HL-60/S4 treated with phorbol 12-myristate 13-acetate at 8.2 ng/mL for 4 days and 3 days (cell line): ENCODE data around the gene PI4K2A.

Experiments
- in situ Hi-C: fragments of 300-500 bp; cut with MboI; formaldehyde crosslinking; loops from 2 replicates; pipeline ENCODE4 v1.15.0; 2022; ENCODE audit warnings: low sequenced_read_pairs

The PI4K2A gene

DNA sequence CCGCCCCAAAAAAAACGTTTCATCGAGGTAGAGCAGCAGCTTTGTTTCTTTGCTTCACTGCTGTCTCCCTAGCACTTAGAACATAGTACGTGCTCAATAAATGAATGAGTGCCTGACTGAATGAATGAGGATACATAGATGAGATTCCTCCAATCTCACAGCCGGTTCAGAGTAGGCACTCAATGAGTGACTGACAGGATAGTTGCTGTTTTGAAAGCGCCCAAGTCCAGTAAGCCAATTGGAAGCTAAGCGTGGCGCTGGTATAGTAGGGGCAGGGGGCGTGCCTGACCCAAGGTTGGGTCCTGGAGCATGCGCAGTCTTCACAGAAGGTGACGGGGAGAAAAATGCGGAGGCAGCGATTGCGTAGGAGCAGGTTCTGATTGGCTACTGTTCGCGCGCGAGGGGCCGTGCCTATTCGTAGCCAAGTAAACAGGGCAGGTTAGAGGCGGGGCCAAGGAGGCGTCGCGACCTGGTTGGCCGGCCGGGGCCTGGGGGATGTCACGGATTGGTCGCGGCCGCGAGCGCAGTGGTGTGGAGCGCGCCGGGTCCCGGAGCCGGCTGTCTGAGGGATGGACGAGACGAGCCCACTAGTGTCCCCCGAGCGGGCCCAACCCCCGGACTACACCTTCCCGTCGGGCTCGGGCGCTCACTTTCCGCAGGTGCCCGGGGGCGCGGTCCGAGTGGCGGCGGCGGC, at the start of gene PI4K2A:
Gene PI4K2A, plus strand, starts transcription at position 498 of the 694 bp plus-strand sequence. Its CDS starts 72 bp downstream, at position 570.
- in situ Hi-C loops, result no loop called here

DNA sequence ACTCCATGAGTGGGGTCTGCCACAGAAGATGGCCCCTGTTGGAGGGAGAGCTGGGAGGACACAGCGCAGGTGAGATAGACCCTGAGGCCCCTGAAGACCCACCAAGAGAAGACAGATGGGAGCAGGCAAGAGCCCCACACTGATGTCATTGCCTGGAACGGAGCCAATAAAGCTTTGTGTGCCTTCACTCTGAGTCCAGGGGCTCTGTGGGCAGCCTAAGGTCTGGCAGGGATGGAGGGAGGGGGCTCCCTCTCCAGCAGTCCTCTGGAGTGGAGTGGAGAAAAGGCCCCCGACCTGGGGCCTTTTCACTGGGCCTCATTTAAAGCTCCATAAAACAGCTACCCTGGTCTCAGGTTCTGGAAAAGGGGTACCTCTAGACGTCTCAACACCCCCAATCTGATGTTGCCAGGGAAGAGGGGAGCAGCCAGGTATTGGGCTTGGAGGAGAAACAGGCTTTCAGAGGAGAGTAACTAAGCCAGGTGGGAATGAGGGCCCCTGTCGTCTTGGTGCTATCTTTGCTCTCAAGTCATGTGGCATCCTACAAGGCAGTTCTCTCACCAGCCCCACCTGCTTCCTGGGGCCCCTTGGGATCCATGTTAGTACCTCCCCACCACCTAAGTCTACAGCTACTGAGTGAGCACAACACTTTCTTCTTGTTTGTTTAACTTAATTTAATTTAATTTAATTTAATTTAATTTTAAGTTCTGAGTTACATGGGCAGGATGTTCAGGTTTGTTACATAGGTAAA, 49.5 kb upstream of the PI4K2A start:
- in situ Hi-C loops, result no loop called here

DNA sequence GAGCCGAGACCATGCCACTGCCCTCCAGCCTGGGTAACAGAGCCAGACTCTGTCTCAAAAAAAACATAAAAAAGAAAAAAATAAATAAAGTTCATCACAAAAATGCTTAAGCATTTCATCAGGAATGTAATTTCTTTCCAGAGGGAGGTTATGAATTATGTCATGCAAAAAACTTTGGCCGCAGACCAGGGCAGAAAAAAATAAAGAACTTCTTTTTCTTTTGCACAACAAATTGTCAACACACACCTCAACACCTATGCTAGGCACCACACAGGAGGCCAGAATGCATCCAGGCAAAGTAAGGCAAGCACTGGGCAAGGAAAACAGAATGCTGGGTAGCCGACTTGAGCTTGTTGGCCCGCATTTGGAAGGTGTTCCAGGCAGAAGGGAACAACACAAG, 47.0 kb upstream of the PI4K2A start:
- in situ Hi-C loops, result no loop called here

DNA sequence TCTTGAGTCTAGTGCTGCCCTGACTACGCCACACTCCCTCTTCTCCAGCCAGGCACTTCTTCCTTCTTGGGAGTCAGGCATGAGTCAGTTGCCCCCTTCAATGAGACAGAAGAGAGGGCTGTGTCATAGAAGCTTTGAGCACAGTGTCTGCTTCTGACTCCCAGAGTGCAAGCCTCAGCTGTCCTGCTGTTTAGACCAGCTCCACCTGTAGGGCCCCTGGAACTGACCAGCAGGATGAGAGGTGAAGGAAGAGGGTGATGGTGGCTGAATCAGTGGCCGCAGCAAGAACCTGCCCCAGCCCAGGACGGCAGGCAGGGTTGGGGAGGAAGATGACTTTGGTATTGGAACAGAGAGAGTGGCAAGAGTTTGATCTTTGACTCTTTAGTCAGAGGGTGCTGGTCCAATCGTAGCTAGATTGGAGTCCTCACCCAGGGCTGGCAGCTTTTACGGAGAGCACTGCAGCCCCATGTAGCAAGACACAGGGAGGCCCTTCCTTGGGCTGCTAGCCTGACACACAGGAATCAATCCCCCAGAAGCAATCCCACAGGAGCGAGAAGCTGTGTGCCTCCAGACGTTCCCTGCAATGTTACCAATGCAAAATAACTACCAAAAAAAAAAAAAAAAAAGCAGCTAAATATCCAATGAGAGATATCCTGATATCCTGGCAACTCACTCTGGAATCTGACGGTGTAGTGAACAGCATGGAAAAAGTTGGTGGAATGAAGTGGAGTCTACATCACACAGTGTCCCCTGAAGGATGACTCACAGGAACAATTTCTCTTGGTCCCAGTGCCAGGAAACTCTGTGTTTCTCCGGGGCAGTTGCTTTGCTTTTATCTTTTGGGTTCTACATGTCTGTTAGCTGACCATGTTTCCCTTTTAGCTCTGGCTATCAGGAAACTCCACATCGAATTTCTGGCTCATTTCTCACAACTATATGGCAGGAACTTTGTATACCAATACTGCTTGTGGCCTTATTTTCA, 44.1 kb upstream of the PI4K2A start:
- in situ Hi-C loops, result no loop called here

DNA sequence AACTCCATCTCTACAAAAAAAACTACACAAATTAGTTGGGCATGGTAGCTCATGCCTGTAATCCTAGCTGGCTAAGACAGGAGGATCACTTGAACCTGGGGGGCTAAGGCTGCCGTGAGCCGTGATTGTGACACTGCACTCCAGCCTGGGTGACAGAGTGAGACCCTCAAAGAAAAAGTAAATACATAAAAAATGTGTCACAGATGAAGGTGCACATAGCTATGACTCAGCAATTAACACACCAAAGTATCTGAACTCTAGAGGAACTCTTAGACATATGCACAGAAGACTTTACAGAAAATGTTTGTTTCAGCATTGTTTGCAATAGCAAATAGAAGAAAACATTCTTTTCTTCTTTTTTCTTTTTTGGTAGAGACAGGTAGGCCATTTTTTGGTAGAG, 42.7 kb upstream of the PI4K2A start:
- in situ Hi-C loops, result no loop called here

DNA sequence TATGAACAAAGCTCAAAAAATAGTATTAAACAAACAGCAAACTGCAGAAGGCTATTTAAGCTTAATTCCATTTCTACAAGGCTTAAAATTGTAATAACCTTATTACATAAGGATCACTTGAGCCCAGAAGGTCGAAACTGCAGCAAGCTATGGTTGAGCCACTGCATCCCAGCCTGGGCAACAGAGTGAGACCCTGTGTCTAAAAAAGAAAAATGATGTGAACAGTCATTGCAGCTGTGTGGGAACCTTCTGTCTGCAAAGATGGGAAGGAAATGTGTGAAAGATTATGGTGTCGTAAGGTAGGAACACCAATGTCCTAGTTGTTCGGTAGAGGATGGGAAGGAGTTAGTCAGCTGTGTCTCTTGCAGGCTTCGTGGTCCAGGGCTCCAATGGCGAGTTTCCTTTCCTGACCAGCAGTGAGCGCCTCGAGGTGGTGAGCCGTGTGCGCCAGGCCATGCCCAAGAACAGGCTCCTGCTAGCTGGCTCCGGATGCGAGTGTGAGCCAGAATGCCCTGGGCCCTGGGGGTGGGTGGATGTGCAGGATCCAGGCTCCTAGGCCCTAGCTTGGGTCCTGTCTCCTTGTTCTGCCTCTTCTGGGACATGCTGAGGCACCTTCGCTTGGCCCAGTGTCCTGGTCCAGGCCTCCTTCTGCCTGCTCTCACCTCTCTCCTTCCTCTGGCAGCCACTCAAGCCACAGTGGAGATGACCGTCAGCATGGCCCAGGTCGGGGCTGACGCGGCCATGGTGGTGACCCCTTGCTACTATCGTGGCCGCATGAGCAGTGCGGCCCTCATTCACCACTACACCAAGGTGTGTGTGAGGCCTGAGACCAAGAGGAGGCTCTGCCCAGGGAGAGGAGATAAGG, 41.8 kb upstream of the PI4K2A start:
- in situ Hi-C loops, result no loop called here

DNA sequence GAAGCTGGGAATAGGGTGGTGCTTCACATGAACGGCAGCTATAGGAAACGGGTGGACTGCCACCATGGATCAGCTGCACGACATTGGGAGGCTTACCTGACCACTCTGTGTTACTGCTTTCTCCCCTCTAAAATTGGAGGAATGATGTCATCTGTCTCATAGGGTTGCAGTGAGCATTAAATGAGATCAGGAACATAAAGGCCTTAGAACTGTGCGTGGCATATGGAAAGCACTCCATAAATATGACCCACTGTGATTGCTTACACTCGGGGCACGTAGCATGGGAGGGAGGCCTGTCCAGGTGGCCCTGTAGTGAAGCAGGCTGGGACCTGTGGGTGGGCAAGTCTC, 41.2 kb upstream of the PI4K2A start:
- in situ Hi-C loops, result no loop called here

DNA sequence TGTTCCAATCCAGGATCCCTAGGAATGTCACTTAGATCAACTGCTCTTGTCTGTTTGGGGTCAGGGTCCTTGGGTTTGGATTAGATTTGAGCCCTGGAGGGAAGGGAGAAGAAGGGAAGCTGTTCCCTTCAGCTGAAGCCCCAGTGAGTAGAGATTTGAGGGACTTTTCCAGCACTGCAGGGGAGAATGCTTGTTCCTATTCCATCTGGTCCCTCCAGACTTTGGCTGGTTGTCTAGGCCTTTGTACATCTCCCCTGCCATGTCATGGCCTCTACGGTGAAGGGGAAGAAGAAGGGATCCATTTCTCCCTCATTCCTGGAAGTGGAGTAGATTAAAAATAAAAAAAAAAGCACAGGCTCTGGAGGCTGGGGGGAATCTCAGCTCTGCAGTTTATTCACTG, 39.9 kb upstream of the PI4K2A start:
- in situ Hi-C loops, result no loop called here

DNA sequence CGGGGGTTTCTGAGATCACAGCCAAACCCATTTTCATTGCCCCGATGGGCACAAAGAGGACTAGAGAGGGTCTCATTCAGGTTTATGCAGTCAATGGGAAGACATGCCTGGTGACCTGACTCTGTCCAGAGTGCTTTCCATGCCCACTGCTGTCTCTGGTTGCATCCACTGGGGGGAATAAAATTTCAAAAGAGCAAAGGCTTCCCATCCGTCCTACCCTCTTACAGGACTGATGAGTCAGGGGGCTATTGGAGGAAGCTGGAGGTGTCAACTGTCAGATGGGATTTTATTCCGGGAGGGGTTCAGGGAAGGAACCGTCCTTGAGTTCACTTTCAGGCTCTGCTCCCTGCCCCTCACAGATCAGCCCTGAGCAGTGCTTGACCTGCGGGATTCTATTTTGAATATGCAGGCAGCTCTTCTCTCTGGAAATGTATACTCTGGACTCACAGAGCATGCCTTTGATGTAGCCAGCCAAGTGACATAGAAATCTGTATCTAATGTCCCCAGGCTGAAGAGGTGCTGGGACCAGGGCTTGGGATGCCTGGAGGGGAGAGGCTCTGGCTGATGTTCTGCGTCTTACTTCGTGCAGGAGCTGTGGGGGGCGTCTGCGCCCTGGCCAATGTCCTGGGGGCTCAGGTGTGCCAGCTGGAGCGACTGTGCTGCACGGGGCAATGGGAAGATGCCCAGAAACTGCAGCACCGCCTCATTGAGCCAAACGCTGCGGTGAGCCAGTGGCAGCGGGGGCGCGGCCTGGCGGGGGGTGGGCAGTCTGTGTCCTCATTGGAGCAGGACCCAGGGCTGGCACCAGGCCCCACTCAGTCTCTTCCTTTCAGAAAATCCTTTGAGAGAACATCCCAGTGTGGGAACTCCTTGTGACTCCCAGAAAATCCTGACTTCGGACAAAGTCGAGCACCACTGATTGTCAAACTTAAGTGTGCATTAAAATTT, 38.9 kb upstream of the PI4K2A start:
- in situ Hi-C loops, result no loop called here

DNA sequence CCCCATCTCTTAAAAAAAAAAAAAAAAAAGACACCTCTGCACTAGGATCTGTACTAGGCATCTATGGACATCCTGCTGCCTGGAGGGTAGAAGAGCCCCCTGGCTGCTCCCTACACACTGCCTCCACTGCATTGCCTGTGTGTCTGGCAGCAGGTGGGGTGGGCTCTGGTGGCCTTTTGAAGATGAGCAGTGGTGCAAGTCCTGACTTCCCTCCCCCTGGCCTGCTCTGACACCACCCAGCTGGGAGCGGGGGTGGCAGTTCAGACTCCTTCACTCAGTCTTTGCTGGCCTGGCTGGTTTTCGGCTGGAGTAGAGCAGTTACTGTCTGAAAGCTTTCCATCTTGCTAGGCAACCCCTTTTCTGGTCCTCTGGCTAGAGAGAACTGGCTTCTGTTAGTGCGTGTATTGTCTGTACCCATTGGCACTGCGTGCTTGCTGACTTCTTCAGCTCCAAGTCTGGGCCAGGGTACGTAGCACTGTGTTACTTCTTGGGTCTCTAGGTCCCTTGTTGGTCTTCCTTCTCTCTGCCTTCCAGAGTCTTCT, 33.3 kb upstream of the PI4K2A start:
- in situ Hi-C loops, result no loop called here

DNA sequence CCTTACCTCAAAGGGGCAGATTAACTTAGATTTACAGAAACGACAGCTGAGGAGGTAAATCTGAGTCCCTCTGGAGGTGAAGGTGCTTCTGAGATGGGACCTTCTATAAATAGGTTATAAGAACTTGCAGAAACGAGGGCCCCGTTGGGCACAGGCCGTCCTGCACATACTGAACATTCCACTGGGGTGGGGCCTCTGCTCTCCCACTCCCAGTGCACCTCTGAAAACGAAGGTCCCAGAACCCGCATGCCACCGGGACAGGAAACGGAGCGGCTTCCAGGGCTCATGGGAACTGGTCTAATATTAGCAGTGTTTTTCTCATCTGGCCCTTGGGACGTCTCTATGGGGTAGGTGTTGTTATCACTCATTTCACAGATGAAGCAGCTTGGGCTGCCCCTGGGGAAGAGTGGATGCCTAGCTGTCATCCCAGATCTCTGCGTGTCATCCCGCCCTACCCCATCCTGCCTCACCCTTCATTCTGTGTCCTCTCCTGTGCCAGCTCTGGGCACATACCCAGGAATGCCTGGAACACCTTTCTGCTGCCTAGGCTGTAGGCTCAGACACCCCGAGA, 31.4 kb upstream of the PI4K2A start:
- in situ Hi-C loops, result no loop called here

DNA sequence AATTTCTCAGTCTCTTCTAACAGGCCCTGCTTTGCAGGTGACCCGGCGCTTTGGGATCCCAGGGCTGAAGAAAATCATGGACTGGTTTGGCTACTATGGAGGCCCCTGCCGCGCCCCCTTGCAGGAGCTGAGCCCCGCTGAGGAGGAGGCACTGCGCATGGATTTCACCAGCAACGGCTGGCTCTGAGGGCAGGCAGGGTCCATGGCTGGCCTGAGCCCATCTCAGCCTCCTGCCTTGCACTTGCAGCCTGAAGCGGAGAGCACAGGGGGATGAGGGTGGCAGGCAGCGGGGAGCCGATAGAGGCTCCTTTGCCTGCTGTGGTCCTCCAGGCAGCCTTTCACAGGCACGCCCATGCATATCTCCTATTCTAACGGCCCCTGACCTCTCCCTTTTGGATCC, 29.0 kb upstream of the PI4K2A start:
- in situ Hi-C loops, result no loop called here

DNA sequence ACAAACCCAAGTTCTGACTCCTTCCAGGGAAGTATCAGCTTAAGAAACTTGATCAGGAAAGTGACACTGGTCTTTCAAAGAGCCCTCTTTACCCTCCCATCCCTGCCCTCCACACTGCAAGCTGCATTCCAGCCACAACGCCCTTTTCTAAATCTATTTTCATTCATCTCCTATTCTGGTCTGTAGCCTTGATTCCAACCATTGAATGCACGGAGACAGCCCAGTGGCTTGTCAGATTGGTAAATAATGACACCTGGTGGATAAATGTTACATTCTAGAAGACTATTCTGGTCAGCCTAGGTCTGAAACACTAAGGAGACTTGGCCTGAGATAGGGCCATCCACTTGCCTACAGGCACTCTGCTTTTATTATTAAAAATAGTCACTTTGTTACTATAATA, 28.1 kb upstream of the PI4K2A start:
- in situ Hi-C loops, result no loop called here

DNA sequence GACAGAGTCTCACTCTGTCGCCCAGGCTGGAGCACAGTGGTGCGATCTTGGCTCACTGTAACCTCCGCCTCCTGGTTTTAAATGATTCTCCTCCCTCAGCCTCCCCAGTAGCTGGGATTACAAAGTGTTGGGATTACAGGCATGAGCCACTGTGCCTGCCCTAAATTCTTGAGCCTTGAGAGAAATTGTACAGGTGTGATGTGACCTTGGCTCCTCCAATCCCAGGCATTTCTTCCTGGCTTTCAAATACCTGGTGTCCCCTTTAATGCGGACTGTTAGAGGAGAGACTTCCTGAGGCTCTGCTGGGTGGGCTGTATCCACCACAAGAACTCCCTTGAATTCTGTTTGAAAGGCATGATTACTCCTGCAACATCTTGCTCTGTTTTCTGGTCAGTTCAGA, 22.2 kb upstream of the PI4K2A start:
- in situ Hi-C loops, result no loop called here

DNA sequence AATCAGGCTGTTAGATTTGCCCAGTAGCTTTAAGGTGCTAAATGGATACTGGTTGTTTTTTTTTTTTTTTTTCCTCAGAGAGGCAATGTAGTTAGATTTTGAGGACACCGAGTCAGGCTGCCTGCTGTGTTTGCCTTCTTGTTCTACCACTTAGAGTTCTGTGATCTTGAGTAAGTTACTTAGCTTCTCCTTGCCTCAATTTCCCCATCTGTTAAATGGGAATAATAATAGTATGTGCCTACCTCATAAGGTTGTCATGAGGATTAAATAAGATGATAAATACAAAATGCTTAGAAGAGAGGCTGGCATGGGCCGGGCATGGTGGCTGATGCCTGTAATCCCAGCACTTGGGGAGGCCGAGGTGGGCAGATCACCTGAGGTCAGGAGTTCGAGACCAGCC, 21.7 kb upstream of the PI4K2A start:
- in situ Hi-C loops, result no loop called here

DNA sequence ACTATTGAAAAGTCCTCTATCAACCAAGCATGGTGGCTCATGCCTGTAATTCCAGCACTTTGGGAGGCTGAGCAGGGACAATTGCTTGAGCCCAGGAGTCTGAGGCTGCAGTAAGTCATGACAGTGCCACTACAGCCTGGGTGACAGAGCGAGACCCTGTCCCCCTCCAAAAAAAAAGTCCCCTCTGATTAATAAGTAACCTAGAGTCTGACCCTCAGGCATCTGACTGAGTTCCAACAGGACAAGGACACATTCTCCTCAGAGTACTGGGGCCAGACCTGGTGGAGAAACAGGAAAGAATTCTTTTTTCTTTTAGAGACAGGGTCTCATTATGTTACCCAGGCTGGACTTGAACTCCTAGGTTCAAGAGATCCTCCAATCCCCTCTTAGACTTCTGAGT, 17.2 kb upstream of the PI4K2A start:
- in situ Hi-C loops, result no loop called here

DNA sequence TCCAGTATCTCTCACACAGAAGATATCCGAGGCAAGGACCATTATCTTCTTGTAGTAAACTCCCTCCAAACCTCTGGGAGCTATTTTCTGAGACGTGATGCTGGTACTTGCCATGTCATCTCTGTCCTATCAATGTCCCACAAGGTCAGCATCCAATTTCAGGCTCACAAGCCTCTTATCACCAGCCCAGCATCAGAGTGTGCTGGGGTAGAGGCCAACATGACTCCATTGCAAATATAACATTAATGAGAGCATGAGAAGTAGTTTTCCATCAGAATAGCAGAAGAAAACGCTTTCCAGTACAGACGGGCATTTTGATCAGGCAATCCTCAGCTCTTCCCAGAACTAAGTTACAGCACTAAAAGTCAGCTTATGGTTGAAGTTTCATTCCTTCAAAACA, 12.7 kb upstream of the PI4K2A start:
- in situ Hi-C loops, result no loop called here

DNA sequence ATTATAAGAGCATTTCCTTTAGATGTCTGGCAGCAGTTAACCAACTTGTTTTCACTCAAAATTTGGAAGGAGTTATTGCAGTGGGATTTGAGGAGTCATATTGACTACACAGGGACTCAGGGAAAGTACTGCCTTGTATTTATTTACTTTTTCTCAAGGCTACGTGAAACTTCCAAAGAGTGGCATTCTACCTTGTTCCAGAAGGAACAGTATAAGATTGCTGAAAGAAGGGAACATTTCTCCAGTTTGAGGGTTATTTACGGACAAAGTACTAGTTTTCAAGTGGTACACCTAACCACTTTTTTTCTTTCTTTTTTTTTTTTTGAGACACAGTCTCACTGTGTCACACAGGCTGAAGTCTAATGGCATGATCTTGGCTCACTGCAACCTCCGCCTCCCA, 12.2 kb upstream of the PI4K2A start:
- in situ Hi-C loops, result no loop called here

DNA sequence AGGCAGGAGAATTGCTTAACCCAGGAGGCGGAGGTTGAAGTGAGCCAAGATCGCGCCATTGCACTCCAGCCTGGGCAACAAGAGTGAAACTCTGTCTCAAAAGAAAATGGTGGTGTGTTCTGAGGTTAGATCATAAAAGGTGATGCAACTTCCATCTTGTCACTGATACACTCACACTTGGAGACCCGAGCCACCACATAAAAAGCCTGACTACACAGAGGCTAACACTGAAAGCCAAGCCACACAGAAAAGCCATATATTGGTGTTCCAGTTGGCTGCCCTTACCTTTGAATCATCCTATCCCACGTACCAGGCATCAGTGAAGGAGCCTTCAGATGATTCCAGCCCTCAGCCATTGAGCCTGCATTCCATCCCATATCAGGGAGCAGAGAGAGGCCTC, 11.2 kb upstream of the PI4K2A start:
- in situ Hi-C loops, result no loop called here
